ACHN (cell line): ENCODE data around the gene GATA5.

Source experiments
- DNase-seq: peaks from one replicate; pipeline ENCODE4 v3.0.0-alpha.2; 2015
- in situ Hi-C: cut with HindIII; loops from 2 replicates; pipeline ENCODE4 v1.10.0; 2017; ENCODE audit warnings: low sequenced_read_pairs, low pct_ligation_motif_present, low pct_unique_long_range_greater_than_20kb

Gene GATA5

GRCh38 chr20:62506791-62507190 is 31.0 kb upstream of the GATA5 start:
- no peak for DNase-seq
- in situ Hi-C loops: no loop called here

DNA sequence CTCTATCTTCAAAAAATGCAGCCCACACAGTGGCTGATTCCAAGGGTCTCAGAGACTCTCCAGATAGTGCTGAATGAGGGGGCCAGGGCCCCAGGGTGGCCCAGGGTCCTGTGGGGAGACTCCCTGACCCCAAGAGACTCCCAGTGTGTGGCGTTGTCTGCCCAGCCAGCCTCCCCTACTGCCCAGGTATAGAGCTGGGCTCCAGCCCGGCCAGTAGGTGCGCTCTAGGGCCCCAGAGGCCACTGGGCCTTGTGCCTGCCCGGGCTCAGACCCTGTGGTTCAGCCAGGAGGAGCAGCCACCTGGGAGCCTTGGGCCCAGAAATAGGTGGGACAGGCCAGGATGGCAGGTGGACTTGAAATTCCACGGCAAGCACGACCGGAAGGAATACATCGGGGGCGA is 30.3 kb upstream of the GATA5 start:
- no peak for DNase-seq
- in situ Hi-C loops: no loop called here

DNA sequence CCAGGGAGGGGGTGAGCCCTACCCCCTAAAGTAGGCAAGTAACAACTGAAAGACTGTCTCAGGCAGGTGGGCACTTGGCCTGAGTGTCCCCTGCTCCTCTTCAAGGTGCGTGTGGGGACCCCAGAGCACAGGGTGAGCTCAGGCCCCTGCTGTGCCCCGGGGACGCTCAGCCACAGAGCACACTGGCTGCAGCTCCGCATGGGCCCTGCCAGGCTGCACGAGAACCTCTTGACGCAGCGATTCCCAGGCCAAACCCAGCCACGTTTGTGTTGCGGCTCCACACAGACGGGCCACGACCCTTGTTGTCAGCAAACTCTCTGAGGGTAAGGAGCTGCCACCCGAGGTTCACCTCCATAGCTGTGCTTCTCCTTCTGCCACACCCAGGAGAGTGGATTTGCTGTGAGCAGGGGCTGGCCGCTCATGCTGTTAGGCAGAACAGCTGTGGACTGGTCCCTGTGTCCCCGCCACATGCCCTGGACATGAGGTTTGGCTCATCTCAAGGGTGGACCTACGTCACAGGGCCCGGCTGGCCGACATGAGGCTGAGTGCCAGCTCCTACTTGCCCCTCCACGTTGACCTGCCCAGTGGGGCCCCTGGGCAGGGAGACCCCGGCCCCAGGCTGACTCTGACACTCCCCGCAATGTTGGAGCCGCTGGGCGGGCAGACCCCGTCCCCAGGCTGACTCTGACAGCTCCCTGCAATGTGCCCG is 29.7 kb upstream of the GATA5 start:
- no peak for DNase-seq
- in situ Hi-C loops: no loop called here

GRCh38 chr20:62504323-62504722 is 28.5 kb upstream of the GATA5 start:
- in situ Hi-C loops: no loop called here

DNA sequence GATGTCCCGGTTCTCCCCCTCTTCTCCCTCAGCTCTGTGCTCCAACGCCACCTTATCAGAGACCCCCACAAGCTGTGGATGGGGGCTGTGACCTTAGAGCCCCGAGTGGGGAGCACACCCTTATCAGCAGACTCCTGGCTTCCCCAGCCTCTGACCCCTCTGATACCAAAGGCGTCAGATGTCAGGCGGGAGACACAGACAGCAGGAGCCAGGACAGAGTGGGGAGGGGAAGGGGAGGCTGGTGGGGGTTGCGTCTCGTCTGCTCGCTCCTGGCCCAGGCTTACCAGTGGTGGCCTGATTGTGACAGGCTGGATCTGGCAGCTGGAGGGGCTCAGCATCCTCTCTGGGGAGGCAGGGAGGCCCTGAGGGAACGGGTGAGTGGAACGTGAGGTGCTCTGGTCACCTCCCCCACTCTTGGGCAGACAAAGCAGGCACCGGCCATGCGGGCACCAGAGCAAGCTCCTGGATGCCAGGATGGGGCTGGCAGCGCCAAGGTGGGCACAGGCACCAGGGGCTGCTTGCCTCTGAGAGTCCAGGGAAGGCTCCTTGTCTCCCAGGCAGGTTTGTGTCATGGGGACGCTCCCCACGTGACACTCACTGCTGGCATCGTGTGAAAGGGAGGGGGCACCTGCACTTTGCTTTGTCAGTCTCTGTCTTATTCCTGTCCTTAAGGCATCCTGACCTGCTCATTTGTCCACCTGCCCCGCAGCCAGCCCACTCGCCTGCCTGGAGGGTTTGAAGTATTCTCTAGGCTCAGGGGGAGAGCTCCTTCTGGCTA is 27.8 kb upstream of the GATA5 start:
- in situ Hi-C loops: no loop called here
- no peak for DNase-seq

More at GRCh38 chr20:62504323-62504722, 28.5 kb upstream of the GATA5 start:
- DNase-seq: no peak

DNA sequence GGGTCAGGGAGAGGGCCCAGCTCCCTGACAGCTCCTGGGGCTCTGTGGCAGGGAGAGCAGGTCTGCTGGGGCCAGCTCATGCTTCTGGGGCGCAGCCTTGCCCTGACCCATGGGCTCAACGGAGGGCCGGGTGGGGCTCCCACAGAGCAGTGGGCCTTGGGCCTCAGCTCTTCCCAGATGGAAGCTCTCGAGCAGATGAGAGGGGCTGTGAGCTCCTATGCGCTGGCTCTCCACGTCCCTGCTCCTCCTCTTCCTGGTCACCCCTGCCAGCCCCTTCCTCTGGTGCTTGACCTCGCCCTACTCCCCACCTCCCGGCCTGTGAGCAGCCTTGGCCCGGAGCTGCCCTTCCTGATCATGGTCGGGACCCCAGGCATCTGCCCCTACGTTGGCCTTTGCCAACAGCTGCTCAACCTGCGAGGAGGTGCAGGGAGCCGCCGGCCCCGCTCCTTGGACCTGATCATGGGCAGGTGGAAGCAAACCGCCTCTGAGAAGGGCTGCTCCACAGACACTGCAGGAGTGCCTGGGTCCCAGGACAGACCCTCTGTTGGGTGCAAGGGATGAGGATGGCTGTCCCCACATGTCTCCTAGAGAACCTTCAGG is 26.8 kb upstream of the GATA5 start:
- DNase-seq: no peak
- in situ Hi-C loops: no loop called here

GRCh38 chr20:62501801-62502495 is 26.2 kb upstream of the GATA5 start:
- DNase-seq: peak; percentile 92
- in situ Hi-C loops: no loop called here

DNA sequence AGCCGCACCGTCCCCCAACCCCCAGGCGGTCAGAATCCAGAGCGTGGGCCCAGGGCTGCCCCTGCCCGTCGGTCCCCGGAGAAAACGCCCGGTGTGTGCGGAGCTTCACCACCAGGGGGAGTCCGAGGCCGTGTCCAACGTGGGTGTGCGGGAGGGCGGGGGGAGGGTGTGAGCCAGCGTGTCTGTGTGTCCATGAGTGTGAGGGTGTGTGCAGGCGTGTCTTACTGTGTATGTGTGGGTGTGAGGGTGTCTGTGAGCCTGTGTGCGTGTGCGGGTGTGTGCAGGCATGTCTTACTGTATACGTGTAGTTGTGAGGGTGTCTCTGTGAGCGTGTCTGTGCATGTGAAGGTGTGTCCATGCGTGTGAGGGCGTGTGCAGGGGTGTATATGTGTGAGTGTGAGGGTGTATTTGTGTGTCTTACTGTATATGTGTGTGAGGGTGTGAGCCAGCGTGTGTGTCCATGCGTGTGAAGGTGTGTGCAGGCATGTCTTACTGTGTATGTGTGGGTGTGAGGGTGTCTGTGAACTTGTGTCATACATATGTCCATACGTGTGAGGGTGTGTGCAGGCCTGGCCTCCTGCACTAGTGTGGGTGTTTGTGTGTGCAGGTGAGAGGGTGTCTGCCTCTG is 24.6 kb upstream of the GATA5 start:
- in situ Hi-C loops: no loop called here
- peak; percentile 51 for DNase-seq

DNA sequence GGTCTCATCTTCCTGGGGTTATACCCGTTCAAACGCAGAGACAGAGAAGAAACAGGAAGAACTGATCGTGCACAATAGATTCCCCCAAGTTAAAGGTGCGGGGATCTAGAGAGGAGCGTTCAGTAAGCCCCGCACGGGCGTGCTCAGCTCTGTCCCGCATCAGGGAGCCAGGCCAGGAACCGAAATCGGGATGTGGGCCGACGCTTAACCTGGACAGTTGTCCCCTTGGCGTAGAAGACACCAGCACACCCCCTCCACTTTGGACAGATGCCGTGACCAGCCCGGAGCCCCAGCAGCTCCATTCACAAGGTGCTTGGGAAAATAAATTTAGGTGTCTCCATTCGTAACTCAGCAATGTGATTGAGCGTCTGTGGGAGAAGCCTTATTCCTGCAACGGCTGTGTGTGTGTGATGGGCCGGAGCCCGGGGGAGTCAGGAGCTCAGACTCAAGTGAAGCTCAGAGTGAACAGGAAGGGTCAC is 24.0 kb upstream of the GATA5 start:
- no peak for DNase-seq
- in situ Hi-C loops: no loop called here

DNA sequence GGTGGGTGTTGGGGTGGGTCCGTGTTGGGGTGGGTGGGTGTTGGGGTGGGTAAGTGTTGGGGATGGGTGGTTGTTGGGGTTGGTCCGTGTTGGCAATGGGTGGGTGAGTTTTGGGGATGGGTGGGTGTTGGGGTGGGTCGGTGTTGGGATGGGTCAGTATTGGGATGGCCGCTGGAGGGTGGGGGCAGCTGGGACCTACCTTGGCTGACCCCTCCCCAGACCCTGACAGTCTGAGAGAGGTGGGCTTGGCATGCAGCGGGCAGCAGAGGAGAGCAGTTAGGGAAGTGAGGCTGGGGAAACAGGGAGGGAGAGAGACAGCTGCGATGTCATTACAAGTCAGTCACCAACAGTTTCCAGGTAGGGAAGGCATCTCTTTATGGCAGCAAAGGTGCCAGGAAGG is 23.1 kb upstream of the GATA5 start:
- no peak for DNase-seq
- in situ Hi-C loops: no loop called here

DNA sequence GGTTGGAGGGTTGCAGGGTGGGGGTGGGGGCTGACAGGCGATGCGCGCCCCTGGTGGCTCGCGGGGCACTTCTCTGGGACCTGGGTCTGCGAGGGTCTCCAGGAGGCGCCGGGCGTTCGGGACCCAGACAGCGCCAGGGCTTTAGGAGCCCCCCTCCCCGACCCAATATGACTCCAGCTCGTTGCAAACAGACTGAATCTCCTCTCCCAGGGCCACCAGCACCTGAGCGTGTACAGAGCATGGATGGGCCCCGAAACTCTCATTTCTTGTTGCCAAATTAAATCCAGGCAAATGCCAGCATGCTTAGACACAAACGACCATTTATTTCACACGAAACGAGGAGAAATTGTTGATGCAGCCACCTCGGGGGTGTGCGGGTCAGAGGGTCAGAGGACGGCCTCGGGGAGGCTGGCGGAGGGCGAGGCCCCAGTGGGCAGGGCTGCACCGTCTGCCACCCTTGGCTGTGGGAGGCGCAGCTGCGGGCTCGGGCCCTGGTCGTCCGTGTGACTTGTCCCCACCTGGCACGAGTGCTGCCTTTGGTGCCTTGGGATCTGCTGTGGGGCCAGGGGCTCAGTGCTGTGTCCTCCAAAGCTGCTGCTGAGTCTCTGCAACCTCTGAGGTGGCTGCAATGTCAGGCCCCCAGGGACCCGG is 20.9 kb upstream of the GATA5 start:
- in situ Hi-C loops: no loop called here
- DNase-seq: peak; percentile 10

DNA sequence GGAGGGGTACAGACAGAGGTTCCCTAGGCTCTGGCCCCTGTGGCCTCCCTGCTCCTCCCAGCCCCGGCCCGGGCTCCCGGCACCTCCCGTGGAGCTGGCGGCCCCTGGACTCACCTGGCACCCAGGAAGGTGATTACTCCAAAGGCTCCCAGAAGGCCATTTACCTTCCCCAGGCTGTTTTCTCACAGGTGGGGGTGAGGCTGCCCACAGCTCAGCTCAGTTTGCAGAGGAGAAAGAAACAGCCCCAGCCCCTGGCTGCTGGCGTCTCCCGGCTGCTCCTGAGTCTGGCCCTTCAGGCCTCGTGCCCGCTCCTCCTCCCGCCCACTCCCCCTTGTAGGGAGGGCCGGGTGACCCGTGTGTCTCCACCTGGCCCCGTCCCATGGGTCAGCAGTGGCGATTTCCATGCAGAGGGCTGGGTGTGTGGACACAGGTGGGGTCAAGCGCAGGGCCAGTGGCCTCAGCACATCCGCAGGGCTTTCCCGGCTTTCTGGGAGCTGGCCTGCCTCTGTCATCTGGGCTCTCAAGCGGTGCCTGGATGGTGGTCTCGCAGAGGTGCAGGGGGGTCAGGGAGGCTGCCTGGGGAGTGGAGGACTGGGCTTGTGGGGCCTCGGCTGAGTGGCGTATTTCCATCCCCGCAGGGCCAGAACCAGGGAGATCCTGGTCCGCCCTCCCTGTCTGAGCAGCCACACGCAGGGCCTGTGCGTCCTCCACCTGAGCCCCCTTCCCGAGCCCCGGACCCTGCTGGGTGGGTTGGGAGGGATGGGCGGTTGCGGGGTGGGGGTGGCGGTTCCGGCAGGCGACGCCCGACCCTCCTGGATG is 20.2 kb upstream of the GATA5 start:
- in situ Hi-C loops: no loop called here
- DNase-seq: no peak

- no peak for DNase-seq
- in situ Hi-C loops: no loop called here
These were observed 19.4 kb upstream of the GATA5 start for GRCh38 chr20:62494980-62495748.

DNA sequence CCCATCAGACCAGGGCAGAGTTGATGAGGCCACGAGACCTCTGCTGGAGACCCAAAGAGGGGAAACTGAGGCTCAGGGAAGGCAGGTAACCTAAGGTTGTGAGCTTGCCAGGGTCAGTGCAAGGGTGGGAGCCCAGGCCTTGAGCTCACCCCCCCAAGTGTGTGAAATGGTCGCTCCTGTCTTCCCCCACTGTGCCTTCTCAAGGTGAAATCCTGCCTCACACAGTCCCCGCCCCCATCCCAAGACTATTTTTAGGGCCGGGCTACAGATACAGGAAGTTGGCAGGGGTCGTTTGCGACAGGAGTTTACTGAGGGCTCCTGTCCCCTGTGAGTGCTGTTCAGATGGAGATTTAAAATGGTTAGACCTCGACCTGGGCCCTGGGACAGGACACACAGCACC is 18.7 kb upstream of the GATA5 start:
- in situ Hi-C loops: no loop called here
- no peak for DNase-seq

DNA sequence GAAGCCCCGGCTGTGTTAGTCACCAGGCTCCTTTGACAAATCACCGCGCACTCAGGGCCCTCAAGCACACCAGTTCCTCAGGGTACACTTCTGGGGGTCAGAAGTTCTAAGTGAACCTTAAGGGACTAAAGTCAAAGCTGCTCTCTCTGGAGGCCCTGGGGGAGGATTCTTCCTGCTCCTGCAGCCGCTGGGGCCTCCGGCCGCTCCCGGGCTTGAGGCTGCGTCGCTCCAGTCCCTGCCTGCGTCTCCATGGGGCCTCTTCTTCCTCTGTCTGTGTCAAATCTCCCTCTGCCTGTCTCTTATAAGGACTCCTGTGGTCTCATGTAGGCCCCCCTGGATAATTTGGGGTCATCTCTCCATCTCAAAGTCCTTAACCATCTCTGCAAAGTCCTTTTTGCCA is 18.1 kb upstream of the GATA5 start:
- DNase-seq: no peak
- in situ Hi-C loops: no loop called here

DNA sequence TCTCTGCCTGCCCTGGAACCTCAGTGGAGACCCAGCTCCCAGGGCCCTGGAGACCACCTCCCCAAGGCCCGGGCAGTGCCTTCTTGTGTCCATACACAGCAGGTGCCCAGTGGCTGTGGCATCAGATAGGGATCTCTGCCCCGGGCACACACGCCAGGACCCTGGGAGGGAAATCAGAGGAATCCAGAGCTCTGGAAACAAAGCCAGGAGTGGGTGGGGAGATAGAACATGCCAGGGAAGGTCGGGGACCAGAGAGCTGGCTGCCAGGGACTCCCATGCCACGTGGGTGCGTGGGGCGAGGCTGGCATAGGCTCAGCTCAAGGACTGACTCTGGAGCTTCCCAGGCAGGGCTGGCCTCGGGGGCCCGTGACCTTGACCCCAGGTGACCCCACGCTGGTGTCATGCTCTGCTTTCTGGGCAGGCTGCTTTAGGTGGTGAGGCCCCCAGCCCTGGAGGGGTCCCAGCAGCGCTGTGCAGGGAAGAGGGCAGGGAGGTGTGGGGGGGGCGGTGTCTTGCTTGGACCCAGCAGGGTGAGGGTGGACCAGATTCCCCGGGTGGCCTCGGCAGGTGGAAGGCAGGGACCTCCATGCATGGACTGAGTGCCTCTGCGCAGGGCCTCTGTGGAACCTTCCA is 17.6 kb upstream of the GATA5 start:
- in situ Hi-C loops: no loop called here
- DNase-seq: no peak
